Measurements from ENCODE around the gene BSN. TPM values are rescaled to one million over a fixed set of nuclear protein-coding genes. Genes with fewer than 3 reads are reported as not detected.

The BSN gene
- under 1 TPM; 0.08 to 0.14 TPM for total RNA-seq

GRCh38 chr3:49553692-49554632 is at the start of gene BSN:
TSS of gene BSN (plus strand) at chr3:49554477. CDS start at chr3:49554603, 126 bp downstream.
- peaks cover 17% of the 10 kb centered on the region for H3K4me1 Mint-ChIP-seq
- DNase-seq (peak; percentile 96), ATAC-seq (ENCODE audit: low read depth) (peak; percentile 84)
- peak within 1 kb of the TSS; percentile 88 for H3K4me3 Mint-ChIP-seq
- H3K36me3 Mint-ChIP-seq, result no peaks in the 10 kb centered on the region
- H3K9me3 Mint-ChIP-seq, result no peaks in the 10 kb centered on the region
- peak within 1 kb of the TSS; percentile 51 for H3K27ac Mint-ChIP-seq
- peaks cover 33% of the 10 kb centered on the region for H3K27me3 Mint-ChIP-seq
- POLR2A ChIA-PET, result interaction anchor here (1.6 kb wide), 1 partner anchor 14 kb away, joined by 10 read pairs; no protein-coding TSS in a partner anchor

GRCh38 chr3:49506906-49507305 is 47.4 kb upstream of the BSN start:
- no peaks in the 10 kb centered on the region for H3K27me3 Mint-ChIP-seq
- H3K9me3 Mint-ChIP-seq, result no peaks in the 10 kb centered on the region
- no peak overlapping the region for H3K4me3 Mint-ChIP-seq
- no peak for DNase-seq
- no peak for ATAC-seq (ENCODE audit: low read depth)
- no peaks in the 10 kb centered on the region for H3K4me1 Mint-ChIP-seq
- peaks cover 6% of the 10 kb centered on the region for H3K36me3 Mint-ChIP-seq
- no peak overlapping the region for H3K27ac Mint-ChIP-seq
- POLR2A ChIA-PET, result no interaction called here

GRCh38 chr3:49509028-49509561 is 45.2 kb upstream of the BSN start:
- no peak for ATAC-seq (ENCODE audit: low read depth)
- Mint-ChIP-seq H3K9me3 (no peaks in the 10 kb centered on the region), H3K27me3 (no peaks in the 10 kb centered on the region), H3K4me1 (no peaks in the 10 kb centered on the region), H3K36me3 (peaks cover 16% of the 10 kb centered on the region), H3K4me3 (no peak overlapping the region), H3K27ac (no peak overlapping the region)
- DNase-seq, result no peak
- POLR2A ChIA-PET, result no interaction called here

- Mint-ChIP-seq H3K4me3 (no peak overlapping the region), H3K27me3 (no peaks in the 10 kb centered on the region), H3K4me1 (no peaks in the 10 kb centered on the region), H3K36me3 (peaks cover 22% of the 10 kb centered on the region), H3K9me3 (no peaks in the 10 kb centered on the region), H3K27ac (no peak overlapping the region)
- ATAC-seq (ENCODE audit: low read depth), result no peak
- POLR2A ChIA-PET, result no interaction called here
- no peak for DNase-seq
Measured at GRCh38 chr3:49511639-49512038, 42.6 kb upstream of the BSN start.

- POLR2A ChIA-PET, result no interaction called here
- no peaks in the 10 kb centered on the region for H3K9me3 Mint-ChIP-seq
- no peak overlapping the region for H3K4me3 Mint-ChIP-seq
- ATAC-seq (ENCODE audit: low read depth) (no peak), DNase-seq (no peak)
- H3K36me3 Mint-ChIP-seq, result peaks cover 28% of the 10 kb centered on the region
- H3K27ac Mint-ChIP-seq, result no peak overlapping the region
- H3K27me3 Mint-ChIP-seq, result no peaks in the 10 kb centered on the region
- H3K4me1 Mint-ChIP-seq, result peaks cover 2% of the 10 kb centered on the region
Measured at GRCh38 chr3:49512781-49513355, 41.4 kb upstream of the BSN start.

- DNase-seq (no peak), ATAC-seq (ENCODE audit: low read depth) (no peak)
- Mint-ChIP-seq H3K4me1 (peaks cover 2% of the 10 kb centered on the region), H3K36me3 (peaks cover 28% of the 10 kb centered on the region), H3K9me3 (no peaks in the 10 kb centered on the region), H3K27me3 (no peaks in the 10 kb centered on the region), H3K4me3 (no peak overlapping the region), H3K27ac (no peak overlapping the region)
- POLR2A ChIA-PET, result no interaction called here
Measured at GRCh38 chr3:49513494-49514124, 40.7 kb upstream of the BSN start.

- Mint-ChIP-seq H3K4me1 (peaks cover 5% of the 10 kb centered on the region), H3K27me3 (no peaks in the 10 kb centered on the region), H3K27ac (no peak overlapping the region), H3K4me3 (no peak overlapping the region), H3K36me3 (peaks cover 24% of the 10 kb centered on the region), H3K9me3 (no peaks in the 10 kb centered on the region)
- ATAC-seq (ENCODE audit: low read depth) (no peak), DNase-seq (no peak)
- POLR2A ChIA-PET, result no interaction called here
Measured at GRCh38 chr3:49518016-49518415, 36.3 kb upstream of the BSN start.

- POLR2A ChIA-PET, result no interaction called here
- Mint-ChIP-seq H3K4me1 (peaks cover 5% of the 10 kb centered on the region), H3K27me3 (no peaks in the 10 kb centered on the region), H3K27ac (no peak overlapping the region), H3K36me3 (peaks cover 21% of the 10 kb centered on the region), H3K9me3 (no peaks in the 10 kb centered on the region), H3K4me3 (no peak overlapping the region)
- no peak for DNase-seq
- ATAC-seq (ENCODE audit: low read depth), result no peak
Measured at GRCh38 chr3:49518441-49518840, 35.8 kb upstream of the BSN start.

- no peaks in the 10 kb centered on the region for H3K27me3 Mint-ChIP-seq
- ATAC-seq (ENCODE audit: low read depth) (no peak), DNase-seq (no peak)
- H3K4me1 Mint-ChIP-seq, result peaks cover 5% of the 10 kb centered on the region
- no peaks in the 10 kb centered on the region for H3K9me3 Mint-ChIP-seq
- POLR2A ChIA-PET, result interaction anchor here (0.5 kb wide), 1 partner anchor 107 kb away, joined by 3 read pairs; no protein-coding TSS in a partner anchor
- no peak overlapping the region for H3K27ac Mint-ChIP-seq
- peaks cover 16% of the 10 kb centered on the region for H3K36me3 Mint-ChIP-seq
- H3K4me3 Mint-ChIP-seq, result no peak overlapping the region
Measured at GRCh38 chr3:49519296-49519695, 35.0 kb upstream of the BSN start.

- POLR2A ChIA-PET, result no interaction called here
- no peak overlapping the region for H3K4me3 Mint-ChIP-seq
Measured at GRCh38 chr3:49519916-49520385, 34.3 kb upstream of the BSN start.

GRCh38 chr3:49523756-49524747 is 30.2 kb upstream of the BSN start:
- POLR2A ChIA-PET, result no interaction called here
- ATAC-seq (ENCODE audit: low read depth), result no peak
- H3K9me3 Mint-ChIP-seq, result no peaks in the 10 kb centered on the region
- H3K27ac Mint-ChIP-seq, result no peak overlapping the region
- no peak overlapping the region for H3K4me3 Mint-ChIP-seq
- peaks cover 6% of the 10 kb centered on the region for H3K36me3 Mint-ChIP-seq
- H3K27me3 Mint-ChIP-seq, result no peaks in the 10 kb centered on the region
- peaks cover 2% of the 10 kb centered on the region for H3K4me1 Mint-ChIP-seq
- no peak for DNase-seq

More at GRCh38 chr3:49519916-49520385, 34.3 kb upstream of the BSN start:
- H3K4me1 Mint-ChIP-seq, result peaks cover 5% of the 10 kb centered on the region
- ATAC-seq (ENCODE audit: low read depth) (no peak), DNase-seq (no peak)
- H3K27me3 Mint-ChIP-seq, result no peaks in the 10 kb centered on the region
- H3K27ac Mint-ChIP-seq, result no peak overlapping the region
- no peaks in the 10 kb centered on the region for H3K9me3 Mint-ChIP-seq
- peaks cover 16% of the 10 kb centered on the region for H3K36me3 Mint-ChIP-seq

- Mint-ChIP-seq H3K36me3 (peaks cover 17% of the 10 kb centered on the region), H3K27me3 (no peaks in the 10 kb centered on the region), H3K4me1 (peaks cover 10% of the 10 kb centered on the region), H3K9me3 (no peaks in the 10 kb centered on the region), H3K27ac (no peak overlapping the region), H3K4me3 (no peak overlapping the region)
- POLR2A ChIA-PET, result no interaction called here
- peak; percentile 50 for ATAC-seq (ENCODE audit: low read depth)
- no peak for DNase-seq
Measured at GRCh38 chr3:49529567-49529966, 24.7 kb upstream of the BSN start.

All from activated naive CD8-positive, alpha-beta T cell treated with anti-CD3 and anti-CD28 coated beads, Interleukin-2, amount 10 ng/mL, durations not matched to agents 7 days and 5 days (primary cell).